GM23338 (cell line): ENCODE data around the gene SMG9. TPM values are rescaled to one million over a fixed set of nuclear protein-coding genes. Genes with fewer than 3 reads are reported as not detected.

Experiments used
- ATAC-seq: fragments of 200-7000 bp; cut with Tn5 transposase; 3 replicates; pipeline ENCODE4 v1.9.1; 2020
- DNase-seq: peaks from one replicate; pipeline ENCODE4 v3.0.0-alpha.2; 2015; ENCODE audit warnings: low spot score
- H2AFZ ChIP-seq: fragments of 200-600 bp; sonication (generic); 2 replicates; pipeline ENCODE4 v1.8.0; 2016; ENCODE audit warnings: antibody characterized with exemption, mild to moderate bottlenecking, moderate library complexity
- H3F3A ChIP-seq: fragments of 200-600 bp; sonication (generic); replicated peaks from 2 replicates; pipeline ENCODE4 v1.8.0; 2017; ENCODE audit warnings: antibody characterized with exemption, mixed run types, low read depth
- H3K27ac ChIP-seq: fragments of 200-600 bp; sonication (generic); 2 replicates; pipeline ENCODE4 v1.6.1; 2016; ENCODE audit warnings: low read depth
- H3K27me3 ChIP-seq: fragments of 200-600 bp; sonication (generic); 2 replicates; pipeline ENCODE4 v1.8.0; 2016; ENCODE audit warnings: mild to moderate bottlenecking, mixed run types, moderate library complexity; ENCODE audit not compliant: insufficient read depth
- H3K36me3 ChIP-seq: fragments of 200-600 bp; sonication (generic); 2 replicates; pipeline ENCODE4 v1.8.0; 2016; ENCODE audit warnings: mild to moderate bottlenecking; ENCODE audit not compliant: insufficient read depth
- H3K4me1 ChIP-seq: fragments of 200-600 bp; sonication (generic); 2 replicates; pipeline ENCODE4 v1.8.0; 2016; ENCODE audit warnings: mild to moderate bottlenecking, moderate library complexity; ENCODE audit not compliant: insufficient read depth
- H3K4me2 ChIP-seq: fragments of 200-600 bp; sonication (generic); 2 replicates; pipeline ENCODE4 v1.7.1; 2017; ENCODE audit warnings: mixed run types
- H3K4me3 ChIP-seq: fragments of 200-600 bp; sonication (generic); 2 replicates; pipeline ENCODE4 v1.6.1; 2016; ENCODE audit warnings: mixed run types
- H3K79me2 ChIP-seq: fragments of 200-600 bp; sonication (generic); replicated peaks from 2 replicates; pipeline ENCODE4 v1.8.0; 2017; ENCODE audit warnings: mild to moderate bottlenecking; ENCODE audit not compliant: insufficient read depth
- H3K9me2 ChIP-seq: fragments of 200-600 bp; sonication (generic); 2 replicates; pipeline ENCODE4 v1.8.0; 2017; ENCODE audit not compliant: insufficient read depth
- H4K20me1 ChIP-seq: fragments of 200-600 bp; sonication (generic); replicated peaks from 2 replicates; pipeline ENCODE4 v1.8.0; 2017; ENCODE audit warnings: mild to moderate bottlenecking; ENCODE audit not compliant: insufficient read depth
- H3K27ac Mint-ChIP-seq: 2 replicates; pipeline ENCODE4 v1.8.0; 2020; ENCODE audit warnings: inconsistent platforms, mild to moderate bottlenecking, moderate library complexity, mixed read lengths
- H3K27me3 Mint-ChIP-seq: 3 replicates; pipeline ENCODE4 v1.8.0; 2022; ENCODE audit warnings: low read depth, mild to moderate bottlenecking, moderate library complexity, mixed read lengths, inconsistent platforms; ENCODE audit not compliant: insufficient read depth, poor library complexity
- H3K36me3 Mint-ChIP-seq: 3 replicates; pipeline ENCODE4 v1.8.0; 2021; ENCODE audit warnings: low read depth, mild to moderate bottlenecking, inconsistent platforms, moderate library complexity, mixed read lengths
- H3K4me1 Mint-ChIP-seq: 3 replicates; pipeline ENCODE4 v1.8.0; 2020; ENCODE audit warnings: mild to moderate bottlenecking, inconsistent platforms, mixed read lengths
- H3K4me3 Mint-ChIP-seq: 3 replicates; pipeline ENCODE4 v1.8.0; 2021; ENCODE audit warnings: moderate library complexity, mild to moderate bottlenecking, inconsistent platforms, mixed read lengths
- H3K9me3 Mint-ChIP-seq: 3 replicates; pipeline ENCODE4 v1.8.0; 2020; ENCODE audit warnings: moderate library complexity, mild to moderate bottlenecking, inconsistent platforms, mixed read lengths
- CREB1 ChIP-seq: fragments of 250-450 bp; sonication (Bioruptor Pico); IDR thresholded peaks from 2 replicates; pipeline ENCODE4 v1.5.0; 2020; ENCODE audit warnings: low read depth, mild to moderate bottlenecking, moderate library complexity
- CTCF ChIP-seq, 2 experiments: fragments of 200-600 bp in 1 of 2; sonication (generic) in 1 of 2; conservative IDR thresholded peaks; 2 replicates each; pipeline versions ENCODE4 v1.5.1 to v1.6.1; 2016 to 2017; ENCODE audit warnings: antibody characterized with exemption in 2 of 2, low read depth in 2 of 2, mild to moderate bottlenecking in 2 of 2, moderate library complexity in 1 of 2
- ETS1 ChIP-seq: IDR thresholded peaks from 2 replicates; pipeline ENCODE4 v1.6.1; 2016; ENCODE audit warnings: antibody characterized with exemption
- EZH2 ChIP-seq: fragments of 200-600 bp; sonication (generic); IDR thresholded peaks from one replicate; pipeline ENCODE4 v1.8.0; 2017; ENCODE audit warnings: antibody characterized with exemption, mild to moderate bottlenecking, low read depth; ENCODE audit not compliant: unreplicated experiment
- JUNB ChIP-seq: IDR thresholded peaks from one replicate; pipeline ENCODE4 v1.6.1; 2016; ENCODE audit warnings: antibody characterized with exemption; ENCODE audit not compliant: unreplicated experiment
- STAT1 ChIP-seq: IDR thresholded peaks from one replicate; pipeline ENCODE4 v1.6.1; 2016; ENCODE audit warnings: antibody characterized with exemption; ENCODE audit not compliant: unreplicated experiment
- ZNF331 ChIP-seq: fragments of 250-450 bp; sonication (Bioruptor Pico); IDR thresholded peaks from 2 replicates; pipeline ENCODE4 v1.5.0; 2020; ENCODE audit warnings: low read depth, mild to moderate bottlenecking, moderate library complexity
- ZNF462 ChIP-seq: fragments of 250-450 bp; sonication (Bioruptor Pico); IDR thresholded peaks from 2 replicates; pipeline ENCODE4 v1.5.0; 2020; ENCODE audit warnings: mild to moderate bottlenecking, moderate library complexity
- polyA plus RNA-seq: library from polyadenylated mRNA; unstranded; fragments of >200 nt; fragmentation: Nextera tagmentation; extraction: Ambion mirVana; gene quantifications from 2 replicates; pipeline ENCODE4 v1.2.1, GENCODE V29; 2016
- total RNA-seq: library from RNA; depleted of rRNA; stranded (reverse); fragments of >200 nt; shearing (Covaris generic); gene quantifications from 2 replicates; pipeline ENCODE4 v1.2.3, GENCODE V29; 2014
- TF ChIP-seq, protein P1 (sequence below): IDR thresholded peaks from one replicate; pipeline ENCODE4 v1.6.1; 2018; ENCODE audit warnings: antibody characterized with exemption; ENCODE audit not compliant: unreplicated experiment

SMG9 gene
- total and polyA plus RNA-seq, 2 experiments from 2014 or later, result 13.2 to 14.0 TPM

- Histone ChIP-seq H3K27me3 (no peaks in the 10 kb centered on the region), H3K4me2 (no peak overlapping the region), H3K79me2 (no peaks in the 10 kb centered on the region), H3K4me1 (no peaks in the 10 kb centered on the region), H3K9me2 (no peaks in the 10 kb centered on the region), H3K36me3 (0 out of 2 replicates have a peak, but pooled peaks cover 4% of the 10 kb centered on the region), H3F3A (no peaks in the 10 kb centered on the region), H3K4me3 (no peak overlapping the region), H3K27ac (no peak overlapping the region), H2AFZ (no peak overlapping the region), H4K20me1 (no peaks in the 10 kb centered on the region)
- H3K27ac Mint-ChIP-seq, result no peak overlapping the region
- peaks cover 59% of the 10 kb centered on the region for H3K36me3 Mint-ChIP-seq
- DNase-seq, result no peak
- H3K27me3 Mint-ChIP-seq, result peaks cover 7% of the 10 kb centered on the region
- H3K4me1 Mint-ChIP-seq, result peaks cover 4% of the 10 kb centered on the region; the same call in 1 of the 3 replicates
- H3K9me3 Mint-ChIP-seq, result no peaks in the 10 kb centered on the region
- no peak for ATAC-seq
- TF ChIP-seq, protein P1, sequence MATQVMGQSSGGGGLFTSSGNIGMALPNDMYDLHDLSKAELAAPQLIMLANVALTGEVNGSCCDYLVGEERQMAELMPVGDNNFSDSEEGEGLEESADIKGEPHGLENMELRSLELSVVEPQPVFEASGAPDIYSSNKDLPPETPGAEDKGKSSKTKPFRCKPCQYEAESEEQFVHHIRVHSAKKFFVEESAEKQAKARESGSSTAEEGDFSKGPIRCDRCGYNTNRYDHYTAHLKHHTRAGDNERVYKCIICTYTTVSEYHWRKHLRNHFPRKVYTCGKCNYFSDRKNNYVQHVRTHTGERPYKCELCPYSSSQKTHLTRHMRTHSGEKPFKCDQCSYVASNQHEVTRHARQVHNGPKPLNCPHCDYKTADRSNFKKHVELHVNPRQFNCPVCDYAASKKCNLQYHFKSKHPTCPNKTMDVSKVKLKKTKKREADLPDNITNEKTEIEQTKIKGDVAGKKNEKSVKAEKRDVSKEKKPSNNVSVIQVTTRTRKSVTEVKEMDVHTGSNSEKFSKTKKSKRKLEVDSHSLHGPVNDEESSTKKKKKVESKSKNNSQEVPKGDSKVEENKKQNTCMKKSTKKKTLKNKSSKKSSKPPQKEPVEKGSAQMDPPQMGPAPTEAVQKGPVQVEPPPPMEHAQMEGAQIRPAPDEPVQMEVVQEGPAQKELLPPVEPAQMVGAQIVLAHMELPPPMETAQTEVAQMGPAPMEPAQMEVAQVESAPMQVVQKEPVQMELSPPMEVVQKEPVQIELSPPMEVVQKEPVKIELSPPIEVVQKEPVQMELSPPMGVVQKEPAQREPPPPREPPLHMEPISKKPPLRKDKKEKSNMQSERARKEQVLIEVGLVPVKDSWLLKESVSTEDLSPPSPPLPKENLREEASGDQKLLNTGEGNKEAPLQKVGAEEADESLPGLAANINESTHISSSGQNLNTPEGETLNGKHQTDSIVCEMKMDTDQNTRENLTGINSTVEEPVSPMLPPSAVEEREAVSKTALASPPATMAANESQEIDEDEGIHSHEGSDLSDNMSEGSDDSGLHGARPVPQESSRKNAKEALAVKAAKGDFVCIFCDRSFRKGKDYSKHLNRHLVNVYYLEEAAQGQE, result no peak
- no peak for TF ChIP-seq ZNF331 (CRISPR knock-in tag)
- no peak for TF ChIP-seq STAT1
- no peak for TF ChIP-seq ZNF462 (CRISPR knock-in tag)
- TF ChIP-seq JUNB, result no peak
- no peak for TF ChIP-seq CREB1 (CRISPR knock-in tag)
- no peak for TF ChIP-seq CTCF (conservative IDR thresholded peaks at IDR 0.05; ENCODE audit: low read depth in 2 of 2)
- TF ChIP-seq ETS1, result no peak
- TF ChIP-seq EZH2, result no peak
- H3K4me3 Mint-ChIP-seq, result no peak overlapping the region
Measured at GRCh38 chr19:43735013-43735412, 19.7 kb downstream of the SMG9 start.
